SK-N-SH (cell line): ENCODE results near the gene KRTAP19-1.

Experiments used
- EP300 ChIP-seq, 2 experiments: IDR thresholded peaks; 2 replicates each; pipeline versions ENCODE4 v1.4.0 to v1.6.1; 2012; ENCODE audit warnings: borderline replicate concordance in 1 of 2, low read depth in 1 of 2, low read length in 1 of 2
- EZH2phosphoT487 ChIP-seq: fragments of 200-600 bp; sonication (generic); IDR thresholded peaks from 2 replicates; pipeline ENCODE4 v1.6.1; 2017; ENCODE audit warnings: low read depth, mixed run types, mild to moderate bottlenecking, antibody characterized with exemption, moderate library complexity, borderline replicate concordance
- GABPA ChIP-seq: IDR thresholded peaks from 2 replicates; pipeline ENCODE4 v1.4.0; 2012; ENCODE audit warnings: low read depth, mild to moderate bottlenecking
- MXI1 ChIP-seq: IDR thresholded peaks from 2 replicates; pipeline ENCODE4 v1.6.1; 2012; ENCODE audit warnings: mild to moderate bottlenecking, low read depth, low read length, improper control_type of control experiment
- POLR2AphosphoS5 ChIP-seq: IDR thresholded peaks from 2 replicates; pipeline ENCODE4 v1.6.1; 2012; ENCODE audit warnings: low read depth, low read length
- RAD21 ChIP-seq: IDR thresholded peaks from 2 replicates; pipeline ENCODE4 v1.6.1; 2012; ENCODE audit warnings: mild to moderate bottlenecking, low read length
- RCOR1 ChIP-seq: fragments of 150-350 bp; IDR thresholded peaks from 2 replicates; pipeline ENCODE4 v1.6.1; 2017; ENCODE audit warnings: antibody characterized with exemption, low read length
- RFX5 ChIP-seq: IDR thresholded peaks from 2 replicates; pipeline ENCODE4 v1.6.1; 2012; ENCODE audit warnings: mild to moderate bottlenecking, improper control_type of control experiment, low read length
- SIN3A ChIP-seq: IDR thresholded peaks from 2 replicates; pipeline ENCODE4 v1.6.1; 2012; ENCODE audit warnings: low read depth, mild to moderate bottlenecking, low read length, moderate library complexity, borderline replicate concordance
- TF ChIP-seq, protein P1 (sequence below): fragments of 200-600 bp; sonication (generic); IDR thresholded peaks from 2 replicates; pipeline ENCODE4 v1.6.1; 2017; ENCODE audit warnings: antibody characterized with exemption, mild to moderate bottlenecking, moderate library complexity
- TF ChIP-seq, protein P2 (sequence below): IDR thresholded peaks from 2 replicates; pipeline ENCODE4 v1.6.1; 2012; ENCODE audit warnings: mild to moderate bottlenecking, low read depth, low read length, moderate library complexity

DNA sequence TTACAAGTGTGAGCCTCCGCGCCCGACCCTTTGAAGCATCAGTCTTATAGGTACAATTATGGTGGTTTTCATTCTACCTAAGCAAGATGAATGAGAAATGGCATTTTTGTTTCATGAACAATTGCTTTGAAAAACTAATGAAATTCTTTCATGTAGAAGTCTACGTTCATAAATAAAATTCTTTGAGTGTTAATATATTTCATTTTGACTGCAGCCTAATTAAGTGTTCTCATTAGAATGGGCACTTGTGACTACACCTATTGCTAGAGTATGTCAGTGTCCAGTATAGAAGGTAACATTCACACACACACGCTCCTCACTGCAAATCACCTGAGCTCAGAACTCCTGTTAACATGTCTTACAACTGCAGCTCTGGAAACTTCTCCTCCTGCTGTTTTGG is 40.2 kb downstream of the KRTAP19-1 start, which contains the start of gene KRTAP15-1:
- TF ChIP-seq RCOR1 (no peak), EP300 (IDR thresholded peaks at IDR 0.05; ENCODE audit: borderline replicate concordance in 1 of 2, low read depth in 1 of 2, low read length in 1 of 2) (no peak), POLR2AphosphoS5 (no peak), EZH2phosphoT487 (no peak), RAD21 (no peak), MXI1 (no peak), GABPA (no peak), SIN3A (no peak), RFX5 (no peak)
- TF ChIP-seq, protein P1, sequence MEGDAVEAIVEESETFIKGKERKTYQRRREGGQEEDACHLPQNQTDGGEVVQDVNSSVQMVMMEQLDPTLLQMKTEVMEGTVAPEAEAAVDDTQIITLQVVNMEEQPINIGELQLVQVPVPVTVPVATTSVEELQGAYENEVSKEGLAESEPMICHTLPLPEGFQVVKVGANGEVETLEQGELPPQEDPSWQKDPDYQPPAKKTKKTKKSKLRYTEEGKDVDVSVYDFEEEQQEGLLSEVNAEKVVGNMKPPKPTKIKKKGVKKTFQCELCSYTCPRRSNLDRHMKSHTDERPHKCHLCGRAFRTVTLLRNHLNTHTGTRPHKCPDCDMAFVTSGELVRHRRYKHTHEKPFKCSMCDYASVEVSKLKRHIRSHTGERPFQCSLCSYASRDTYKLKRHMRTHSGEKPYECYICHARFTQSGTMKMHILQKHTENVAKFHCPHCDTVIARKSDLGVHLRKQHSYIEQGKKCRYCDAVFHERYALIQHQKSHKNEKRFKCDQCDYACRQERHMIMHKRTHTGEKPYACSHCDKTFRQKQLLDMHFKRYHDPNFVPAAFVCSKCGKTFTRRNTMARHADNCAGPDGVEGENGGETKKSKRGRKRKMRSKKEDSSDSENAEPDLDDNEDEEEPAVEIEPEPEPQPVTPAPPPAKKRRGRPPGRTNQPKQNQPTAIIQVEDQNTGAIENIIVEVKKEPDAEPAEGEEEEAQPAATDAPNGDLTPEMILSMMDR, result no peak
- TF ChIP-seq, protein P2, sequence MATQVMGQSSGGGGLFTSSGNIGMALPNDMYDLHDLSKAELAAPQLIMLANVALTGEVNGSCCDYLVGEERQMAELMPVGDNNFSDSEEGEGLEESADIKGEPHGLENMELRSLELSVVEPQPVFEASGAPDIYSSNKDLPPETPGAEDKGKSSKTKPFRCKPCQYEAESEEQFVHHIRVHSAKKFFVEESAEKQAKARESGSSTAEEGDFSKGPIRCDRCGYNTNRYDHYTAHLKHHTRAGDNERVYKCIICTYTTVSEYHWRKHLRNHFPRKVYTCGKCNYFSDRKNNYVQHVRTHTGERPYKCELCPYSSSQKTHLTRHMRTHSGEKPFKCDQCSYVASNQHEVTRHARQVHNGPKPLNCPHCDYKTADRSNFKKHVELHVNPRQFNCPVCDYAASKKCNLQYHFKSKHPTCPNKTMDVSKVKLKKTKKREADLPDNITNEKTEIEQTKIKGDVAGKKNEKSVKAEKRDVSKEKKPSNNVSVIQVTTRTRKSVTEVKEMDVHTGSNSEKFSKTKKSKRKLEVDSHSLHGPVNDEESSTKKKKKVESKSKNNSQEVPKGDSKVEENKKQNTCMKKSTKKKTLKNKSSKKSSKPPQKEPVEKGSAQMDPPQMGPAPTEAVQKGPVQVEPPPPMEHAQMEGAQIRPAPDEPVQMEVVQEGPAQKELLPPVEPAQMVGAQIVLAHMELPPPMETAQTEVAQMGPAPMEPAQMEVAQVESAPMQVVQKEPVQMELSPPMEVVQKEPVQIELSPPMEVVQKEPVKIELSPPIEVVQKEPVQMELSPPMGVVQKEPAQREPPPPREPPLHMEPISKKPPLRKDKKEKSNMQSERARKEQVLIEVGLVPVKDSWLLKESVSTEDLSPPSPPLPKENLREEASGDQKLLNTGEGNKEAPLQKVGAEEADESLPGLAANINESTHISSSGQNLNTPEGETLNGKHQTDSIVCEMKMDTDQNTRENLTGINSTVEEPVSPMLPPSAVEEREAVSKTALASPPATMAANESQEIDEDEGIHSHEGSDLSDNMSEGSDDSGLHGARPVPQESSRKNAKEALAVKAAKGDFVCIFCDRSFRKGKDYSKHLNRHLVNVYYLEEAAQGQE, result no peak
